HuH-7.5 (cell line): ENCODE data around the gene ZFPL1.

Experiments used
- DNase-seq: peaks from one replicate; pipeline ENCODE4 v3.0.0; 2011; ENCODE audit warnings: low spot score

Gene ZFPL1

GRCh38 chr11:65060913-65061408 is 23.1 kb upstream of the ZFPL1 start:
- DNase-seq, result no peak

- no peak for DNase-seq
Measured at GRCh38 chr11:65063532-65063931, 20.5 kb upstream of the ZFPL1 start.

DNA sequence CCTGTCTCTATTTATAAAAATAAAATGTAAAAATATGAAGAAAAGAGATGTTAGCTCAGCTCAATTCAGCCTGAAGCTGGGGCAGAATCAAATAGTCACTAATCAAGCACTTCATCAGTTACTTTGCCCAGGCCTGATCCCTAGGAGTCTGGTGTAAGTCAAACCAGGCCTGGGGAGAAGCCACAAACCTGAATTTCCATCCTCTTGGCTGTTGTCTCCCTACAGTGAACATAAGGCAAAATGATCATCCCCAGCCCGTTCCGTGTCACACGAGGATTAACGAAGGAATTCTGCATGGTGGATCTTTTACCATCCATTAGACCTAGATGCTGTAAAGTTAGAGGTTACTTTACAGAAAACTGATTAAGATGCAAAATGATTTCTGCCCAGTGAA is 19.2 kb upstream of the ZFPL1 start:
- DNase-seq, result no peak

- no peak for DNase-seq
Measured at GRCh38 chr11:65065851-65066250, 18.2 kb upstream of the ZFPL1 start.

- no peak for DNase-seq
Measured at GRCh38 chr11:65066315-65066714, 17.7 kb upstream of the ZFPL1 start.

DNA sequence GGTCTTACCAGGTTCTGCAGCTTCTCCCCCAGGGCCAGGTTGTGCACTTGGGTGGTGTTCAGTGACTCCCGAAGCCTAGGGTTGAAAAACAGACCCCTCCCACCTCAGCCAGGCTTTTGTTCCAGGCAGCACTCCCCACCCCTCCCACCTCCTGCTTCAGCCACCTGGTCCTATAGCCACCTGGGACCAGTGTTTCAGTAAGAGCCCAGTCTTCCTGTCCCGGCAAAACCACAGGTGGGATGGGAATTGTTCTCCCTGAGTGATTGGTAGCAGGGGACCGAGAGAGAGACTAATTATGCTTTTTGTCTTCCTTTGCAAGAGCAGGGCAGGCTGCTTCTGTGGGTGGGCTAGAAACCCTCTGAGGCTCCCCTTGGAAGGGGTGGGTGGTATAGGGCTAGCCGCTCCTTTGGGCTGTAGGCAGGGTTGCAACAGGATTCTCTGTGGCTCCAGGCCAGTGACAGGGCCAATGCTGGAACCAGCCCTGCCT is 17.2 kb upstream of the ZFPL1 start:
- no peak for DNase-seq

DNA sequence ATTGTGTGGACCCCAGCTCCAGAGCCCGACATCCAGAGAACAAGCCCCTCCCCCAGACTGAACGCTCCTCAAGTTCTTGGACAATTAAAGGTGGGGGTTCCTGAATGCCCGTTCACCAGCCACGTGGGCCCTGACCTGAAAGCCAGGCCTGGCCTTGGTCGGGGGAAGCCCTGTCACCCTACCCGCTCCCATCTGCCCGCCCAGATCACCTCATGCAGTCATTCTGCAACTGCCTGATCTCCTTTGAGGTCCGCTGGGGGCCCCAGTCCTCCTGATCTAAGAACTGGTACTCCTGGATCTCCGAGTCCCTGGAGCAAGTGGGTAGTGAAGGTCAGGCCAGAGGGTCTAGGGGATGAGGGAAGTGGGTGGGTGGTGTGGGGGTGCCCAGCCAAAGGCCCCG is 16.6 kb upstream of the ZFPL1 start:
- DNase-seq, result no peak

DNA sequence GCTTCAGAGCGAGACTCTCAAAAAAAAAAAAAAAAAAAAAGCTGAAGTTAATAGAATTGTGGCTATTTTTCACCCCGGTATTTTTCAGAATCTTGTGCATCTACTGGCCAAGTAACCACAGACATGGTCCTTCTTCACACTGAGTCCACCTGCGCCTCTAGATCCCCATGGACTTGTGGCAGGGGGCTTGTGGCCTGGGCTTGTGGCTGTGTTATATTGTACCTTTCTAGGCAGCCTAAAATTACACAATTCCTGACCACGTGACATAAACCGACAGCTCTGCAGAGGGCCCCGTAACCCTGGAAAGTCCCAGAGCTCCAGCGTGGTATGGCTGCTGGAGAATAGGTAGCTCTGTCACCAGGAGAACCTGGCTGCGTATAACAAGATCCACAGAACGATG is 14.8 kb upstream of the ZFPL1 start:
- DNase-seq, result no peak

- DNase-seq, result no peak
Measured at GRCh38 chr11:65071907-65072630, 12.0 kb upstream of the ZFPL1 start.

DNA sequence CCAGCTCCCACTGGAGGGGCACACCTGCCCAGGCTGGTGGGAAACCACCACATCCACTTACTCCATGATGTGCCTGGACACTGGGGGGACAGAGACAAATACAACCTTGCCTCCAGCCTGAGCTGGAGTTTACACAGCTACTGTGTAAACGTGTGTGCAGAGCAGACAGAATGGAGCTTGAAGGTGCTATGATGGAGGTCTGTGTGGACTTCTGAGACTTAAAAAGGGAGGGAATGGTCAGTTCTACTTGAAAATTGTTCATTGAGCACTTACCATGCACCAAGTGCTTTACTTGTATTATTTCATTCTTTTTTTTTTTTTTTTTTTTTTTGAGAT is 11.4 kb upstream of the ZFPL1 start:
- no peak for DNase-seq

GRCh38 chr11:65077451-65077850 is 6.6 kb upstream of the ZFPL1 start:
- DNase-seq, result no peak

- peak; percentile 62 for DNase-seq
Measured at GRCh38 chr11:65078151-65078550, 5.9 kb upstream of the ZFPL1 start.

DNA sequence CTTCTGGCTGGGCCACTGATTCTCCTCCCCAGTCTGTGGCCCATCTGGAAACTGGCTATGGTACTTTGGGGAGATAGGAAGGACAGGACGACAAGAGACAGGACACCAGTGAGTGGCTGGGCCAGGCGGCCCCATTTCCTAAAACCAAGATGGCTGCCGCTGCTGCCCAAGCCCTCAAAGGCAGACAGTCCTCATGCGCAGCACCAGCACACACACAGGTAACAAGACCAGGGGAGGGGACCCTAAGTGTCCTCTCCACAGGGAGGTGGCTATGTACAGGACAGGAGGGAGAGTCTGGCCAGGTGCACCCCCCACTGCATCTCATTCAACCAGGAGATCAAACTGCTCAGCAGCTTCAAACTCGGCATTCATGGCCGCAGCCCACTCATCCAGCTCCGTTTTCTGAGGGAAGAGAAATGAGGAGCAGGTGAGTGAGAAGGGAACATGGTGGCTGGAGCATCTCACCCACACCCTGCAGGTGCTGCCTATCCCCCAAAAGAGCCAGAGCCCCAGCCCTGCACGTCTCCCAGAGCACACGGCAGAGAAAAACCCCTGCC is 5.2 kb upstream of the ZFPL1 start:
- no peak for DNase-seq

DNA sequence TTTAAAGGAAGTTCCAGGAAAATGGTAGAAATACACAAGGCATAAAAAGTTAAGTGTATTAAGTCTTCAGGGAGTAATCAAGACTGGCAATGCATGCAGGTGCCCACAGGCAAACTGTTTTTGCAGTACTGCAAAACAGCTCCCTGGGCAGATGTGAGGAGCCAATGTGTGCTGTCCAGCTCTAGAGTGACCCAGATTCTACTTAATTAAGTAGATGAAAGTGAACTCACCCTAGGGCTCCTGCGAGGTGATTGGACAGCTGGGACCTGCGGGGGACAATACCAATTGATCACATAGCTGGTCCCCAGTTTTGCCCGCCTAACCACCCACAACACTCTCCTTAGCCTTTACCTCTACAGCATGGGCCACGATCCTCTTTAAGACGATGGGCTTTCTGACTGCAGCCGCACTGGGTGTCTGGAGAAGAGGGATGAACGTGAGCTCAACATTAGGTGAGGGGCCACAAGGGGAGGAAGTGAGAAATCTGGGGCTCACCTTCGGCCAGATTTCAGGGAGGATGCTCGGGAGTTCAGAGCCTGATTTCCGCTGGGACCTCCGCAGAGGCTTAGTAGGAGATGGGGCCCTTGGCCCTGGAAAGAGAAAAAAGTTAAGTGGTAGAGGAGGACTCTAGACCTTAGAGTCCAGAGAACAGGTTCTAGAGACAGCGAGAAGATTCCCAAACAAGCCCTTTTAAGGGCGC is 738 bp upstream of the ZFPL1 start:
- DNase-seq, result no peak

DNA sequence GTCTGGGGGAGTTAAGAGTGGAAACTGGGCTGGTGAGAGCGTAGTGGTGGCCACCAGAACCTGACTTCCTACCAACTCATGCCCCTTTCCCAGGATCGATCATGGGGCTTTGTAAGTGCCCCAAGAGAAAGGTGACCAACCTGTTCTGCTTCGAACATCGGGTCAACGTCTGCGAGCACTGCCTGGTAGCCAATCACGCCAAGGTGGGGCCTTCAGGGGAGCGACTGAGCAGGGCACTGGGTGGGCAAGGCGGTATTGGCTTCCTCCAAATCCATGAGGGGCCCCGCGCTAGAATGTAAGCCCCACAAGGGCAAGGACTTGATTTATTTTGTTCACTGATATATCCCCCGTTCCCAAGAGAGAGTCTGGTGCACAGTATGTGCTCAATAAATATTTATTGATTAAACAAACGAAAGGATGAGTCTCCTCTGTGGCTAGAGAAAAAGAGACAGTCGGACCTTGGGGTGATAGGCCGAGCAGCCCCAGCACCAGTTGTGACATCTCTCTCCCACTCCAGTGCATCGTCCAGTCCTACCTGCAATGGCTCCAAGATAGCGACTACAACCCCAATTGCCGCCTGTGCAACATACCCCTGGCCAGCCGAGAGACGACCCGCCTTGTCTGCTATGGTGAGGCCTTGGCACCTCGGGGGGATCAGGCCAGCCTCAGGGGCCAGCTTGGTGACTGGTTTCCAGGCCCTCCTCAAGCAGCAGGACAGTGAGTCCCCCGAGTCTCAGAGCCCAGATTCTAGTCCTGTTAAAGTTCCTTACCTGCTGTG is 765 bp downstream of the ZFPL1 start:
- no peak for DNase-seq

DNA sequence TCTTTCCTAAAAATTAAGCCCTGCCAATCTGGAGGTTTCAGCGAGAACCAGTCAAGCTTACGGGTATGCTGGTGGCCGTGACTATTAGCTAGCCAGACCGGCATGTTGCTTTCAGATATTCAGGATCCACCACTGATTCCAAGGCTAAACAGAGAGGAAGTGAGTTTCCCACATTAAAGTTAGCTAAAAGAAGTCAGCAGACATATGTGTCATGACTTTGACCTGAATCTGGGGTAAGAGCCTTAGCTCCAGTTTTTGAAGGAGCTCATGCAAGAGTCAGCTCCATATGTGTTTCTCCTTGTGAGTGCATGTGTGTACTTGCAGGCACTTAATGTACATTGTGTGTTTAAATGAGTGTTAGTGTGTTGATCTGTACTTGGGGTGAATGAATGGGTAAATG is 1.4 kb downstream of the ZFPL1 start:
- no peak for DNase-seq

DNA sequence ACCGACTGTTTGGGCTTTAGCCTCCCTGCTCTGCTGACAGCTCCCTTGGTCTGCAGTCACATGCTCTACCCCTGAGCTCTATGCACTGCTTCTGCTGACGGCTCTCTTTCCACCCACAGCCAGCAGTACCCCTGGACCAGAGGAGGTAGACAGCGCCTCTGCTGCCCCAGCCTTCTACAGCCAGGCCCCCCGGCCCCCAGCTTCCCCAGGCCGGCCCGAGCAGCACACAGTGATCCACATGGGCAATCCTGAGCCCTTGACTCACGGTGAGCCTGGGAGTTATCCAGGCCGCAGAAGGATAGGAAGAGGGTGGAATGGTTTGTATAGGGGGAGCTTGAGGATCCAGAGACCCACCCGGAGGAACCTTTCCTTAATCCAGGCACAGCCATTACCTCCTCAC is 2.8 kb downstream of the ZFPL1 start:
- DNase-seq, result no peak

DNA sequence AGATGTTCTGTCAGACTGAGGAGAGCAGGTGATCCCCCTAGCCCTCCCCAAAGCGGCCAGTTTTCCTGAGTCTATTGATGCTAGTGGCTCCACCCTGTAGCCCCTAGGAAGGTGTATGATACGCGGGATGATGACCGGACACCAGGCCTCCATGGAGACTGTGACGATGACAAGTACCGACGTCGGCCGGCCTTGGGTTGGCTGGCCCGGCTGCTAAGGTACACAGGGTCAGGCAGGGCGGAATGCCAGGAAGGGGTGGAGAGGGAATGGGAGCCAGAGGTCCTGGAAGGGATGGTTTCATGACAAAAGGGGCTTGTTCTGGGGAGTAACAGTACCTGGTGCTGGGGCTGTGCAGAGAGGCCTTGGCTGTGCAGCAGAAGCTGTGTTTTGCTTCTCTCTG is 3.2 kb downstream of the ZFPL1 start:
- no peak for DNase-seq

GRCh38 chr11:65087827-65088226 is 3.8 kb downstream of the ZFPL1 start:
- DNase-seq, result no peak

GRCh38 chr11:65089621-65090020 is 5.6 kb downstream of the ZFPL1 start:
- no peak for DNase-seq

- no peak for DNase-seq
Measured at GRCh38 chr11:65090628-65091027, 6.6 kb downstream of the ZFPL1 start.

DNA sequence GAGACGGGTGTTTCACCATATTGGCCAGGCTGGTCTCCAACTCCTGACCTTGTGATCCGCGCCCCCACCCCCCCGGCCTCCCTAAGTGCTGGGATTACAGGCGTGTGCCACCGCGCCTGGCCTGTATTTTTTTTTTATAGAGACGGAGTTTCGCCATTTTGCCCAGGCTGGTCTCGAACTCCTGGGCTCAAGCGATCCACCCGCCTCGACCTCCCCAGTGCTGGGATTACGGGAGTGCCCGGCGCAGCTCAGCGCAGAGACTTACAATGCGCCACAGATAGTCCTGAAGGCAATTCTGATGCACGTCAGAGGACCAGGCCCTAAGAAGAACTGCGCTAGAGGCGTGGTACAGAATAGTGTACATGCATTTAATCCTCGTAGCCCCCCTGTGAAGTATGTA is 11.4 kb downstream of the ZFPL1 start:
- no peak for DNase-seq
